Motor neuron (in vitro differentiated cells): ENCODE data around the gene GDE1. TPM values are rescaled to one million over a fixed set of nuclear protein-coding genes. Genes with fewer than 3 reads are reported as not detected.
A peak's percentile ranks its signal among the peaks of the same experiment; 100 is the strongest.

Experiments used
- ATAC-seq, 8 experiments: fragments of 200-7000 bp; cut with Tn5 transposase; replicated peaks in 6 of 8; 2 replicates each; pipeline ENCODE4 v1.8.0; 2021; ENCODE audit warnings: mild to moderate bottlenecking in 8 of 8, moderate library complexity in 8 of 8
- H3K27ac ChIP-seq, 2 donors: fragments of 250-450 bp; sonication (Bioruptor Pico); 2 replicates each; pipeline ENCODE4 v1.9.0; 2021; ENCODE audit warnings: antibody characterized with exemption in 2 of 2, mild to moderate bottlenecking in 2 of 2, moderate library complexity in 1 of 2
- H3K4me1 ChIP-seq, 2 donors: fragments of 250-450 bp; sonication (Bioruptor Pico); replicated peaks in 1 of 2; 2 replicates each; pipeline ENCODE4 v1.6.1; 2021; ENCODE audit warnings: antibody characterized with exemption in 2 of 2, mild to moderate bottlenecking in 2 of 2, moderate library complexity in 1 of 2
- H3K4me3 ChIP-seq, 5 donors: fragments of 250-450 bp; sonication (Bioruptor Pico); 2 replicates each; pipeline ENCODE4 v1.9.0; 2021; ENCODE audit warnings: antibody characterized with exemption in 5 of 5, mild to moderate bottlenecking in 5 of 5, moderate library complexity in 4 of 5
- WGBS, 10 experiments: fragments of 450-650 bp; shearing (Covaris generic); methylation state at CpG; one replicate each; pipeline ENCODE4 v1.0.0; 2022; 5-methylcytosine and 5-hydroxymethylcytosine counted together
- in situ Hi-C, 9 experiments: fragments of 400-800 bp; cut with MboI; loops; one replicate each; pipeline ENCODE4 v1.15.0; 2021; ENCODE audit warnings: low sequenced_read_pairs in 9 of 9, low pct_unique_long_range_greater_than_20kb in 2 of 9; ENCODE audit not compliant: unreplicated experiment in 9 of 9
- total RNA-seq, 8 experiments: library from RNA; unstranded; fragments of 300-600 nt; gene quantifications; 2 replicates each; pipeline versions ENCODE4 v1.2.3 to v1.2.4, GENCODE V29; 2022

The GDE1 gene
- total RNA-seq, 8 experiments from 2014 or later: 30.2 to 130 (median 48.5) TPM

- in situ Hi-C loops: loop anchor here in 4 of 9 experiments (25.0 kb wide), 3 partner anchors 359 to 459 kb away; partner anchors contain the start of genes COQ7 (in 1 of the 4) and SYT17 (in 1 of the 4)
- H3K4me1 ChIP-seq: peaks cover 10 to 34% of the 10 kb centered on the region in 2 donors
- peak overlapping the region; percentile 59 to 82 (median 76) for H3K4me3 ChIP-seq
- 0 to 14% (median 6%) methylated on average over 2 to 8 of the region's 8 CpGs for WGBS, 10 experiments
- ATAC-seq: no peak
- H3K27ac ChIP-seq: no peak overlapping the region
These were observed 1.0 kb downstream of the GDE1 start for GRCh38 chr16:19520861-19521331.

- no peak overlapping the region for H3K4me3 ChIP-seq
- H3K27ac ChIP-seq: no peak overlapping the region
- WGBS, 10 experiments: 20 to 82% (median 69%) methylated on average over 1 to 2 of the region's 2 CpGs; no CpG with 5 or more reads in 1 of the 10 experiments
- in situ Hi-C loops: loop anchor here in 4 of 9 experiments (25.0 kb wide), 3 partner anchors 356 to 456 kb away; partner anchors contain the start of genes COQ7 (in 1 of the 4) and SYT17 (in 1 of the 4)
- ATAC-seq: no peak
- H3K4me1 ChIP-seq: peaks cover 10 to 28% of the 10 kb centered on the region in 2 donors
These were observed 3.5 kb downstream of the GDE1 start for GRCh38 chr16:19518388-19518787.

GRCh38 chr16:19517424-19518089, 4.3 kb downstream of the GDE1 start:
- Histone ChIP-seq H3K27ac (no peak overlapping the region), H3K4me3 (no peak overlapping the region), H3K4me1 (peaks cover 10 to 27% of the 10 kb centered on the region in 2 donors)
- 13 to 100% (median 95%) methylated on average over 1 to 8 of the region's 8 CpGs for WGBS, 10 experiments
- peak in 2 of 8 experiments; percentile 32 to 35 for ATAC-seq
- in situ Hi-C loops: loop anchor here in 4 of 9 experiments (25.0 kb wide), 3 partner anchors 355 to 455 kb away; partner anchors contain the start of genes COQ7 (in 1 of the 4) and SYT17 (in 1 of the 4)

- 23 to 100% (median 88%) methylated on average over 1 to 2 of the region's 2 CpGs; no CpG with 5 or more reads in 2 of the 10 experiments for WGBS, 10 experiments
- H3K4me1 ChIP-seq: peaks cover 5 to 21% of the 10 kb centered on the region in 2 donors
- in situ Hi-C loops: loop anchor here in 4 of 9 experiments (25.0 kb wide), 3 partner anchors 353 to 453 kb away; partner anchors contain the start of genes COQ7 (in 1 of the 4) and SYT17 (in 1 of the 4)
- no peak overlapping the region for H3K4me3 ChIP-seq
- peak in 3 of 8 experiments; percentile 73 to 81 (median 79) for ATAC-seq
- H3K27ac ChIP-seq: no peak overlapping the region
These were observed 6.1 kb downstream of the GDE1 start for GRCh38 chr16:19515757-19516156.

DNA sequence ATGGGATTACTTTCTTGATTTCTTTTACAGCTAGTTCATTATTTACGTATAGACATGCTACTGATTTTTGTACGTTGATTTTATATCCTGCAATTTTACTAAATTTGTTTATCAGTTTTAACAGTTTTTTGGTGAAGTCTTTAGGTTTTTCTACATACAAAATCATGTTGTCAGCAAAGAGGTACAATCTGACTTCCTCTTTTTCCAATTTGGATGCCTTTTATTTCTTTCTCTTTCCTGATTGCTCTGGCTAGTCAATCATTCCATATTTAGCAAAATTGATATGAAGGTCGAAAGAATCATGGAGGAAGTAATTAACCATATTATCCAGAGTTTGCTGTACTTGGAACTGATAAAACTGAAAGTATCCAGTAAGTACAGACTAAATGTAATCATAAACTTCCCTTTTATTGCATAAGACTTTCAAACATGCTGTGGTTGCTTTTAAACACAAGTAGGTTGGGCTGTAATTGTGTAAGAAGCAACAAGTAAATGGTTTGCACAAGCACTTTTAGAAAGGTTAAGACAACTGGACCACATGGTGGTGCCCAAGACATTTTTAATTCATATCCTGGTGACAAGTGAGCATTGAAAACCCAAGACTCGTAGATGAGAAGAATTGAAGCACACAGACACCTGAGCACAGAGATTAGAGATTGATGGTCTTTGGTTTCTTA, 8.4 kb downstream of the GDE1 start:
- in situ Hi-C loops: loop anchor here in 4 of 9 experiments (25.0 kb wide), 3 partner anchors 351 to 451 kb away; partner anchors contain the start of genes COQ7 (in 1 of the 4) and SYT17 (in 1 of the 4)
- Histone ChIP-seq H3K27ac (no peak overlapping the region), H3K4me1 (peaks cover 0 to 4% of the 10 kb centered on the region in 2 donors), H3K4me3 (no peak overlapping the region)
- WGBS, 10 experiments: 90 to 100% (median 97%) methylated on average over 2 to 4 of the region's 4 CpGs
- ATAC-seq: no peak

- H3K27ac ChIP-seq: no peak overlapping the region
- ATAC-seq: no peak
- in situ Hi-C loops: loop anchor here in 4 of 9 experiments (25.0 kb wide), 3 partner anchors 350 to 450 kb away; partner anchors contain the start of genes COQ7 (in 1 of the 4) and SYT17 (in 1 of the 4)
- no peaks in the 10 kb centered on the region for H3K4me1 ChIP-seq
- H3K4me3 ChIP-seq: no peak overlapping the region
These were observed 9.6 kb downstream of the GDE1 start for GRCh38 chr16:19512297-19512696.

DNA sequence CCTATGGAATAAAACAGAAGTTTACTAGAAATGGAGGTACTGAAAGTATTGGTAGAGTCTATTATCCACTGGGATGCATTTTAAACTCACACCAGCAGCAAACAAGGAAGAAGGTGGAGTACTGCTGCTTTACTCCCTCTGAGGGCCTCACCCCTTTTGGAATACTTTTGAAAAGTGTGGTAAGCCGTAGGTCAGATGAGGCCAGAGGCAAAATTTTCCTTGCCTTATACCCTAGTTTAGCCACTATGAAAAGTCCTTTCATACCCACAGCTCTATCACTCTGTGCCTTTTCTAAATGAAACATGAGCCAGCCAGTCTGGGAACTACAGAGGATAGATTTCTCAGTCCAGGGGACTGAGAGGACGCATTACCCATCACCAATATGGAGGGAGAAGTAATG, 14.0 kb downstream of the GDE1 start:
- H3K4me3 ChIP-seq: no peak overlapping the region
- in situ Hi-C loops: loop anchor here in 4 of 9 experiments (25.0 kb wide), 3 partner anchors 346 to 446 kb away; partner anchors contain the start of genes COQ7 (in 1 of the 4) and SYT17 (in 1 of the 4)
- ATAC-seq: peak in 2 of 8 experiments; percentile 41 to 83

DNA sequence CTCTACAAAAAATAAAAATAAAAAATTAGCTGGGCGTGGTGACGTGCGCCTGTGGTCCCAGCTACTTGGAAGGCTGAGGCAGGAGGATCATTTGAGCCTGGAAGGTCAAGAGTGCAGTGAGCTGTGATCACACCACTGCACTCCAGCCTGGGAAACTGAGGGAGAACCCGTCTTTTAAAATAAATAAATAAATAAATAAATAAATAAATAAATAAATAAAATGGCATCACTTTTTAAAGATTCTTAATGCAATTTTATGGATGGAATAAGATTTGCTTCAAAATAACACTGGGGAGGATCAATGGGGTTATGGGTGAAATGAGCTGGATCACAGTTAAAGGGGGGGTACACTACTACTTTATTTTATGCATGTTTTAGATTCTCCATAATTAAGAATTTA, 14.9 kb downstream of the GDE1 start:
- Histone ChIP-seq H3K4me3 (no peak overlapping the region), H3K4me1 (no peaks in the 10 kb centered on the region), H3K27ac (no peak overlapping the region)
- WGBS, 10 experiments: 78 to 100% (median 94%) methylated on average over 1 to 4 of the region's 4 CpGs; no CpG with 5 or more reads in 2 of the 10 experiments
- in situ Hi-C loops: loop anchor here in 4 of 9 experiments (25.0 kb wide), 3 partner anchors 345 to 445 kb away; partner anchors contain the start of genes COQ7 (in 1 of the 4) and SYT17 (in 1 of the 4)
- no peak for ATAC-seq

More for the DNA sequence above, 14.0 kb downstream of the GDE1 start:
- Histone ChIP-seq H3K4me1 (no peaks in the 10 kb centered on the region), H3K27ac (no peak overlapping the region)
- 60 to 100% (median 88%) methylated on average over 1 to 2 of the region's 2 CpGs; no CpG with 5 or more reads in 3 of the 10 experiments for WGBS, 10 experiments

- Histone ChIP-seq H3K4me3 (no peak overlapping the region), H3K4me1 (no peaks in the 10 kb centered on the region), H3K27ac (no peak overlapping the region)
- 51 to 100% (median 95%) methylated on average over 1 to 5 of the region's 5 CpGs for WGBS, 10 experiments
- no peak for ATAC-seq
- in situ Hi-C loops: loop anchor here in 4 of 9 experiments (25.0 kb wide), 3 partner anchors 343 to 443 kb away; partner anchors contain the start of genes COQ7 (in 1 of the 4) and SYT17 (in 1 of the 4)
These were observed 16.1 kb downstream of the GDE1 start for GRCh38 chr16:19505600-19506303.

- WGBS, 10 experiments: 89 to 100% (median 97%) methylated on average over 2 to 5 of the region's 5 CpGs; no CpG with 5 or more reads in 1 of the 10 experiments
- Histone ChIP-seq H3K4me1 (no peaks in the 10 kb centered on the region), H3K4me3 (no peak overlapping the region), H3K27ac (no peak overlapping the region)
- no peak for ATAC-seq
- in situ Hi-C loops: loop anchor here in 4 of 9 experiments (25.0 kb wide), 3 partner anchors 341 to 441 kb away; partner anchors contain the start of genes COQ7 (in 1 of the 4) and SYT17 (in 1 of the 4)
These were observed 18.3 kb downstream of the GDE1 start for GRCh38 chr16:19503461-19504075.

DNA sequence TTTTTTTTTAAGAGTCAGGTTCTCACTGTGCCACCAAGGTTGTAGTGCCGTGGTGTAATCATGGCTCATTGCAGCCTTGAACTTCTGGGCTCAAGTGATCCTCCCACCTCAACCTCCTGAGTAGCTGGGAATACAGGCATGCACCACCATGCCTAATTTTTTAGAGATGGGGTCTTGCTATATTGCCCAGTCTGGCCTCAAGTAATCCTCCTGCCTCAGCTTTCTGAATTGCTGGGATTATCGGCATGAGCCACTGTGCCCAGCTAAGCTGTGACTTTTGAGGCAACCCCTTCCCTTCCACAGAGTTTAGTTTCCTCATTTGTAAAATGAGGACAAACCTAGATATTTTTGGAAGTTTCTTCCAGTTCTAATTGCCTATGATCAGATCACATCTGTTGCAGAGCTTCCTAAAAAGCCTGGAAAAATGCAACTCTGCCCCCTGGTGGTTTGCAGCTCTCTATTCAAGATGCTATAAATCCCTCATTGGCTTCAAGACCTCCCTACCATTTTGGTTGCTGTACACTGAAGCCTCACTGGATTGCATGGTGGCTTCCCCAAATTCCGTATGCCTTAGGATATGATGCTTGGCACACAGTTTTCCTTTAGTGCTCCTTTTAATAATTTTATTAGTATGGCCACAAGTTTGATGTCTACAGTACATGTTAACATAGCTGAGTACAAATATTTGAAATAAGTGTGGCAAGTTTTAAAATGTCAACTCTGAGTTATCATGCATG, 19.3 kb downstream of the GDE1 start:
- H3K4me1 ChIP-seq: no peaks in the 10 kb centered on the region
- H3K4me3 ChIP-seq: no peak overlapping the region
- 43 to 100% (median 100%) methylated on average over 1 to 3 of the region's 3 CpGs; no CpG with 5 or more reads in 2 of the 10 experiments for WGBS, 10 experiments
- ATAC-seq: peak in 4 of 8 experiments; percentile 59 to 88 (median 86)
- no peak overlapping the region for H3K27ac ChIP-seq
- in situ Hi-C loops: loop anchor here in 4 of 9 experiments (25.0 kb wide), 3 partner anchors 340 to 440 kb away; partner anchors contain the start of genes COQ7 (in 1 of the 4) and SYT17 (in 1 of the 4)
